ENCODE data around the gene CDC6.

DNA sequence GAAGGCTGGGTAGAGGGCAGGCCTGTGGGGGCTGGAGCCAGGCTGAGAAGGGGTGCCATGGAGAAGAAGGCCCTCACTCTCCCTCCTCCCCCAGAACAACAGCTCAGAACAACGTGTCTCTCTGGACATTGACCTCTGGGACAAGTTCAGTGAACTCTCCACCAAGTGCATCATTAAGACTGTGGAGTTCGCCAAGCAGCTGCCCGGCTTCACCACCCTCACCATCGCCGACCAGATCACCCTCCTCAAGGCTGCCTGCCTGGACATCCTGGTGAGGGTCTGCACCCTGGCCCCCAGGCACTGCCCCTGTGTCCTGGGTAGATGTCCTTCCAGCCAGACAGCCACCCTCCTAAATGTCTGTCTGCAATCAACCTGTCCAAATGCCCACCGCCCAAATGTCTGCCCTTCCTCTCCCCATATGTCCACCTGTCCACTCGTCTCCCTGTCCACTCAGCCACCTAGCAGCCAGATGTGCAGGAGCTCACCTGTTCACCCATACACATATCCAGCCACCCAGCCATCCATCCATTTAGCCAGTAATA is 64.6 kb downstream of the CDC6 start:
- TF ChIP-seq CTCF (IDR thresholded peaks at IDR 0.05): no peak
- TF ChIP-seq POLR2A (IDR thresholded peaks at IDR 0.05): no peak

Data from breast epithelium (tissue), 3 donors.